ENCODE results near the gene TCF23. TPM values are rescaled to one million over a fixed set of nuclear protein-coding genes. Genes with fewer than 3 reads are reported as not detected.

Gene TCF23
- total RNA-seq, 1 experiment from 2014 or later = not detected

DNA sequence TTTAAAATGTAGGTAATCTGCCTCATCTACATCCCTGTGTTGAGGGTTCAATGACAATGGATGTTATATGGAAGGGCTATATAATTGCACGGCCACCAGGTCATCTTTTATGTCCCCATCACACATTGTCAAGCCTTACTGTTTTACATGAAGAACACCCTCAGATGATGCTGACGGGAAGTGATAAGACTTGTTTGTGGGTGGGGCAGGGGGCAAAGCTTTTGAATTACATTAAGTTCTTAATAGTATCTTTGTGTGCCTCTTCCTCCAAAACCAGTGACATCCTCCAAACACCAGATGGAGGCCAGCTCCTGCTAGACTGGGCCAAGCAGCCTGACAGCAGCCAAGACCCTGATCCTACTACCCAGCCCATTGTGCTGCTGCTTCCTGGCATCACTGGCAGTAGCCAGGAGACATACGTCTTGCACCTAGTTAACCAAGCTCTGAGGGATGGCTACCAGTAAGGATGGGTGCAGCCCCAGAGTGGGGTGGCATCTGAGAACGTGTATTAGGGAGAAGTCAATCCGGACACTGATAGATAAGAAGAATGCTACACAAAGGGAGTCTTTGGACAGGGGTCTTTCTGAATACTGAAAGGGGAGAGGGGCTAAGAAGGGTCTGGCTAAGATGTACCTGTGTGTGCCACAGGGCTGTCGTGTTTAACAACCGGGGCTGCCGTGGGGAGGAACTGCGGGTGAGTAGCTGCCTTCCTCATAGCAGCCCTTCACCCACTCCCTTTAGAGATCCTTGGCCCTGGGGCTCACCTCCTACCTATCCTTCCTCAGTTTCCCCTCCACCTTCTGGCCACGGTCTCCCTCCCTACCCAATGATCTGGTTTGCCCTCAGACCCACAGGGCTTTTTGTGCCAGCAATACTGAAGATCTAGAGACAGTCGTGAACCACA, 19.9 kb upstream of the TCF23 start:
- no peak for DNase-seq
- Histone ChIP-seq H3K36me3 (ENCODE audit: low read depth) (0 out of 2 replicates have a peak, but pooled peaks cover 8% of the 10 kb centered on the region), H3K4me2 (no peak overlapping the region), H2AFZ (no peak overlapping the region), H3F3A (ENCODE audit: insufficient read depth, low read depth) (peaks cover 10% of the 10 kb centered on the region; the same call in 1 of the 2 replicates), H3K79me2 (ENCODE audit: low read depth) (peaks cover 15% of the 10 kb centered on the region), H3K9me2 (ENCODE audit: insufficient read depth) (no peaks in the 10 kb centered on the region), H4K20me1 (ENCODE audit: insufficient read depth) (peaks cover 7% of the 10 kb centered on the region; the same call in 1 of the 2 replicates), H3K27ac (no peak overlapping the region), H3K9me3 (ENCODE audit: insufficient read depth, low read depth) (no peaks in the 10 kb centered on the region), H3K4me1 (replicated peaks; ENCODE audit: insufficient read depth) (peaks cover 10% of the 10 kb centered on the region), H3K27me3 (ENCODE audit: insufficient read depth, low read depth) (peaks cover 5% of the 10 kb centered on the region; the same call in 1 of the 2 replicates), H3K4me3 (no peak overlapping the region)
- ChIA-PET POLR2A (ENCODE audit: unreplicated experiment) (interaction anchor here (0.5 kb wide), 1 partner anchor 89 kb away, joined by 6 read pairs; no protein-coding TSS in a partner anchor), CTCF (no interaction called here)
- BruUV-seq (replicated peaks) = no TSS peak
- TF ChIP-seq CTCF (conservative IDR thresholded peaks at IDR 0.05) (no peak), EZH2 (IDR thresholded peaks at IDR 0.05; ENCODE audit: low read depth) (no peak)
- intact Hi-C loops (cut with micrococcal nuclease; ENCODE audit: unreplicated experiment) = no loop called here

GRCh38 chr2:27130396-27130795, 18.4 kb upstream of the TCF23 start:
- no peak for DNase-seq
- intact Hi-C loops (cut with micrococcal nuclease; ENCODE audit: unreplicated experiment) = loop anchor here (10.0 kb wide), 1 partner anchor 84 kb away; the partner anchor contains the start of genes ATRAID, CAD and SLC5A6
- no peaks in the 10 kb centered on the region for H3K9me3 ChIP-seq (ENCODE audit: insufficient read depth, low read depth)
- no peak overlapping the region for H3K4me3 ChIP-seq
- TF ChIP-seq CTCF (conservative IDR thresholded peaks at IDR 0.05) (no peak), EZH2 (IDR thresholded peaks at IDR 0.05; ENCODE audit: low read depth) (no peak)
- no peak overlapping the region for H2AFZ ChIP-seq
- peaks cover 19% of the 10 kb centered on the region for H3K79me2 ChIP-seq (ENCODE audit: low read depth)
- H3K4me1 ChIP-seq (replicated peaks; ENCODE audit: insufficient read depth) = peaks cover 10% of the 10 kb centered on the region
- H3F3A ChIP-seq (ENCODE audit: insufficient read depth, low read depth) = peaks cover 10% of the 10 kb centered on the region; the same call in 1 of the 2 replicates
- CTCF ChIA-PET = no interaction called here
- no peaks in the 10 kb centered on the region for H3K27me3 ChIP-seq (ENCODE audit: insufficient read depth, low read depth)
- no peaks in the 10 kb centered on the region for H3K9me2 ChIP-seq (ENCODE audit: insufficient read depth)
- POLR2A ChIA-PET (ENCODE audit: unreplicated experiment) = no interaction called here
- no peak overlapping the region for H3K4me2 ChIP-seq
- no TSS peak for BruUV-seq (replicated peaks)
- H4K20me1 ChIP-seq (ENCODE audit: insufficient read depth) = peaks cover 7% of the 10 kb centered on the region; the same call in 1 of the 2 replicates
- H3K36me3 ChIP-seq (ENCODE audit: low read depth) = 0 out of 2 replicates have a peak, but pooled peaks cover 8% of the 10 kb centered on the region
- H3K27ac ChIP-seq = no peak overlapping the region

DNA sequence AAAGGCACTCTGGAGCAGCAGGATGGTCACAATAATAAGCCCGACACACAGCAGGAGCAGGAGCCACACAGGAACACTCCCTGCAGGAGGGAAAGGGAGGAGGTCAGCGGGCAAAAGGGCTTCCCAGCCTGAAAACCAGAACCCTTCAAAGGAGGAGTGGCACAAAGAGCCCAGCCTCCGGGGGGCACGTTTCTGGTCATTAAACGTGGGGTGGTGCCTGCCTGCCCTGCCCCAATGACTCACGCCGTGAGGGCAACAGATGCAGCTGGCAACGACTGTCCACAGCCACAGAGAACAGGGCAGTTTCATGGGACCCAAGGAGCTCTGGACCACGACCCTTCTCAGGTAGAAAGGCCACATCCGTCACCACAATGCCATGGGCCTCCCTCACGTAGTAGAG, 17.4 kb upstream of the TCF23 start:
- Histone ChIP-seq H3K36me3 (ENCODE audit: low read depth) (0 out of 2 replicates have a peak, but pooled peaks cover 8% of the 10 kb centered on the region), H3K27me3 (ENCODE audit: insufficient read depth, low read depth) (no peaks in the 10 kb centered on the region), H3K79me2 (ENCODE audit: low read depth) (peaks cover 19% of the 10 kb centered on the region), H3K27ac (no peak overlapping the region), H3K9me2 (ENCODE audit: insufficient read depth) (no peaks in the 10 kb centered on the region), H4K20me1 (ENCODE audit: insufficient read depth) (peaks cover 7% of the 10 kb centered on the region; the same call in 1 of the 2 replicates), H3K4me1 (replicated peaks; ENCODE audit: insufficient read depth) (peaks cover 10% of the 10 kb centered on the region), H3F3A (ENCODE audit: insufficient read depth, low read depth) (peaks cover 10% of the 10 kb centered on the region; the same call in 1 of the 2 replicates), H3K9me3 (ENCODE audit: insufficient read depth, low read depth) (no peaks in the 10 kb centered on the region), H3K4me2 (no peak overlapping the region), H2AFZ (no peak overlapping the region), H3K4me3 (no peak overlapping the region)
- no peak for DNase-seq
- ChIA-PET CTCF (no interaction called here), POLR2A (ENCODE audit: unreplicated experiment) (interaction anchor here (0.6 kb wide), 1 partner anchor 454 kb away, joined by 3 read pairs; no protein-coding TSS in a partner anchor)
- BruUV-seq (replicated peaks) = no TSS peak
- intact Hi-C loops (cut with micrococcal nuclease; ENCODE audit: unreplicated experiment) = loop anchor here (10.0 kb wide), 1 partner anchor 83 kb away; the partner anchor contains the start of genes ATRAID, CAD and SLC5A6
- TF ChIP-seq EZH2 (IDR thresholded peaks at IDR 0.05; ENCODE audit: low read depth) (no peak), CTCF (conservative IDR thresholded peaks at IDR 0.05) (no peak)

All from PC-9 (cell line).